GM18519 (cell line): ENCODE data around the gene TRIM4.

ENCODE experiments used
- ATAC-seq: cut with Tn5 transposase; IDR thresholded peaks from one replicate; pipeline ENCODE4 v1.9.1; 2021; ENCODE audit warnings: mild to moderate bottlenecking, moderate library complexity; ENCODE audit not compliant: unreplicated experiment, low FRiP score

The TRIM4 gene

DNA sequence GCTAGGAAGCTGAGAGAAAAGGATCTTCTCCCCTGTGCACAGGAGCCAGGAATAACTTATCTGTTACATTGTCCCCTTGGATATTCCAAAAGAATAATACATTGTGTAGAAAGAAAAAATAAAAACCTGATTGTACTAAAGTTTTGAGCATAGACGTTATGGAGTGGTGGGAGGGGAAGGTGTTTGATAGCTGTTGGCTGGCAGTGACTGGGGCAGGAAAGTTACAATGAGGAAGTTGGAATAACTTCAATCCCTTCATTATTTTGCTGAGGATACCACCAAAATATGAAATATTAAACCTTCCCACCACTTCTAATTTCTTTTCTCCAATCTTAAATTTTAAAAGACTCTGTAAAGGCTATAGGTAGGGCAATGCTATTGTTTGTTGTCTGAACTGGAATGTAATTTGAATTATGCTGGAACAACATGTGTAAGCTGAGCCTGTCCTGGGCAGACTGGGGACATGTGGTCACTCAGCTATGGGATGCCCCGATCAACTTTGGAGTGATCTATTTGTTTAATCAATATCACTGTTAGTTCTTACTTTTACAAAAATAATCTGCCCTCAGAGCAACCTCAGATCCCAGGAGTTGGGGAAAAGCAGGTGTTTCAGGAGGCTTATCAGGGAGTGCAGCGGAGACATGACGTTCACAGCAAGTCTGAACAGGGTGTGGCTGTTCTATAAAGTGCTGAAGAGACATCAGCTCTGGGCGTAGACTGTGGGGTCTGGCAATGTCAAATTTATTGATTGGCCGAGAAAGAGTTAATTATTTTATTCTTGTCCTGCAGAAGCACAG lies 70.7 kb downstream of the TRIM4 start:
- ATAC-seq: no peak

DNA sequence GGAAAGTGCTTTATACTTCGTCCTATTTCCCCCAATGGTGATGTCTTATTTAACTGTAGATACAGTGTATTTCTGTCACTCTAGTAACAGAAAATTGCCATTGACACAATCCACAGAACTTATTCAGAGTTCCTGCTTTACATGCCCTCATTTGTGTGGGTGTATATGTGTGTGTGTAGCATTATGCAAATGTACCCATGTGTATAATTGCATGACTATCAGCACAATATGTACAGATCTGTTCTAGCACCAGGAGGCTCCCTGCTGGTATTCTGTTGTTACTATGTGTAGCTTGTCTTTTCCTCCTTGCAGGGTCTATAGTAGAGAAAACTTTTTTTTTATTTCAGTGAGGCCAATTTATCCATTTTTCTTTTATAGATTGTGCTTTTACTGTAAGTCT lies 75.0 kb downstream of the TRIM4 start:
- ATAC-seq: no peak

GRCh38 chr7:99843808-99844207 lies 75.5 kb downstream of the TRIM4 start:
- ATAC-seq: no peak

DNA sequence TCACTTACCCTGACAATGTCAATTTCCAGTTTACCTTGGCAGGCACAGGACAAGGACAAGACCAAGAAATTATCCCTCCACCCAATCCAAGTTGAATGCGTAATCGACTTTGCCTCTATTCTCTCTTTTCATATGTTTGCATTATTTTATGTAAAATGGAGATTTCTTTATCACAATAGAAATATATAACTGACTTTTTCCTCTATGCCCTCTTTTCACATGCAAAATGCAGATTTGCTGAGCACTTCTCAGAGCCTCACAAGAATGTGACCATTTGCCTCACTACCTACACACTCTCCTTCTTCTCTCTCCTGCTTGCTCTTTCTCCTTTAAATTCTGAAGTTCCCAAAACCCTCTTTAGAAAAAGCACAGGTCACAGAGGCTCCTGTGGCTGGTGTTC lies 76.4 kb downstream of the TRIM4 start:
- no peak for ATAC-seq
